Measurements from ENCODE around the gene E2F4. TPM values are rescaled to one million over a fixed set of nuclear protein-coding genes. Genes with fewer than 3 reads are reported as not detected.

Gene E2F4
- total and polyA plus RNA-seq, 2 of the 13 experiments (the other 11 are each of a cell fraction or from before 2014, with no cell fraction given) = 84.8 to 91.2 TPM

DNA sequence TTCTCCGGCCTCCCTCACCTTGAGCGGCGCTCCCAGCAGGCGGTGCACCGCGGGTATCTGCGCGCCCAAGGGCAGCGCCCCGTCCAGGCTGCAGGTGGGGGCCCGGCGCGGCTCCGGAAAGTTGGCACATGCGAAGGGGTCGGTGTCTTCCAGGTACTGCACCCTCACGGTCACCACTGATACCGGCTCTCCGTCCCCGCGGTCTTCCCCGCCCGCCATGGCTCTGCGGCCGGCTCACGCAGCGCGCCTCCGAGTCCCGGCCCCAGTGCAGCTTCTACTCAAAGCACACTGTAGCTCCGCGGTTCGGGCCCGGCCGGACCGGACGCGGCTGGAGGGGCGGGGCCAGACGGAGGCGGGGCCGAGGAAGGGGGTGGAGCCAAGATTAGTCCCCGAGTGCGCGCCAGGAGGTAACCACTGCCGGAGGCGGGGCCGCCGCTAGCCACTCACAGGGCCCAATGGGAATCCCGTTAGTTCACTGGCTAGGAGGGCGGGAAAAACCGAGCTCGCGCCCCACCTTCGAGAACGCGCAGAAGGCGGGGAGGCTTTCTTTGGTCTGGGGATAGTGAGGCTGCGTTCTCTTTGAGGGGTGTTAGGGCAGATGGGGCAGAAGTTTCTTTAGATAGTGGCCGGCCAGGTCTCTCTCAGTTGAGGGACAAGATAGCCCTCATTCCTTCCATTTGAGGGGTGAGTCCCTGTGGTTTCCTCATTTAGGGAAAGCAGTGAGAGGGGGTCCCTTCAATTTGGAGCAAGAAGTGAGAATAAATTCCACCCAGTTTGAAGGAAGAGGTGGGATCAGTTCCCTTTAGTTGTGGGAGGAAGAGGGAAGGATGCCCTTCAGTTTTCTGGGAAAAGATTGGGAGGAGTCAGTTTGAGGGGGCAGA, 55.5 kb downstream of the E2F4 start, which contains the start of gene FHOD1 (continued):
- TF ChIP-seq HOXD1 (CRISPR knock-in tag; IDR thresholded peaks at IDR 0.05) = peak; percentile 69; the same call in 1 of the 2 replicates
- no peak for TF ChIP-seq SAFB2 (CRISPR knock-in tag; IDR thresholded peaks at IDR 0.05; ENCODE audit: borderline replicate concordance, low read depth)
- TF ChIP-seq SMAD3 (CRISPR knock-in tag; IDR thresholded peaks at IDR 0.05) = no peak
- TF ChIP-seq SRSF4 (IDR thresholded peaks at IDR 0.05; ENCODE audit: low read depth, low read length, poor library complexity, severe bottlenecking) = no peak
- 0 out of 2 replicates have a peak, but pooled peaks have one; percentile 50 for TF ChIP-seq ZBTB3 (CRISPR knock-in tag; IDR thresholded peaks at IDR 0.05; ENCODE audit: borderline replicate concordance, low read depth)
- TF ChIP-seq, protein P1, sequence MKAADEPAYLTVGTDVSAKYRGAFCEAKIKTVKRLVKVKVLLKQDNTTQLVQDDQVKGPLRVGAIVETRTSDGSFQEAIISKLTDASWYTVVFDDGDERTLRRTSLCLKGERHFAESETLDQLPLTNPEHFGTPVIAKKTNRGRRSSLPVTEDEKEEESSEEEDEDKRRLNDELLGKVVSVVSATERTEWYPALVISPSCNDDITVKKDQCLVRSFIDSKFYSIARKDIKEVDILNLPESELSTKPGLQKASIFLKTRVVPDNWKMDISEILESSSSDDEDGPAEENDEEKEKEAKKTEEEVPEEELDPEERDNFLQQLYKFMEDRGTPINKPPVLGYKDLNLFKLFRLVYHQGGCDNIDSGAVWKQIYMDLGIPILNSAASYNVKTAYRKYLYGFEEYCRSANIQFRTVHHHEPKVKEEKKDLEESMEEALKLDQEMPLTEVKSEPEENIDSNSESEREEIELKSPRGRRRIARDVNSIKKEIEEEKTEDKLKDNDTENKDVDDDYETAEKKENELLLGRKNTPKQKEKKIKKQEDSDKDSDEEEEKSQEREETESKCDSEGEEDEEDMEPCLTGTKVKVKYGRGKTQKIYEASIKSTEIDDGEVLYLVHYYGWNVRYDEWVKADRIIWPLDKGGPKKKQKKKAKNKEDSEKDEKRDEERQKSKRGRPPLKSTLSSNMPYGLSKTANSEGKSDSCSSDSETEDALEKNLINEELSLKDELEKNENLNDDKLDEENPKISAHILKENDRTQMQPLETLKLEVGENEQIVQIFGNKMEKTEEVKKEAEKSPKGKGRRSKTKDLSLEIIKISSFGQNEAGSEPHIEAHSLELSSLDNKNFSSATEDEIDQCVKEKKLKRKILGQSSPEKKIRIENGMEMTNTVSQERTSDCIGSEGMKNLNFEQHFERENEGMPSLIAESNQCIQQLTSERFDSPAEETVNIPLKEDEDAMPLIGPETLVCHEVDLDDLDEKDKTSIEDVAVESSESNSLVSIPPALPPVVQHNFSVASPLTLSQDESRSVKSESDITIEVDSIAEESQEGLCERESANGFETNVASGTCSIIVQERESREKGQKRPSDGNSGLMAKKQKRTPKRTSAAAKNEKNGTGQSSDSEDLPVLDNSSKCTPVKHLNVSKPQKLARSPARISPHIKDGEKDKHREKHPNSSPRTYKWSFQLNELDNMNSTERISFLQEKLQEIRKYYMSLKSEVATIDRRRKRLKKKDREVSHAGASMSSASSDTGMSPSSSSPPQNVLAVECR (CRISPR knock-in tag; IDR thresholded peaks at IDR 0.05; ENCODE audit: borderline replicate concordance) = peak; percentile 69; the same call in 1 of the 2 replicates
- no peak for TF ChIP-seq NCOA5 (CRISPR knock-in tag; IDR thresholded peaks at IDR 0.05)
- TF ChIP-seq SP1 (IDR thresholded peaks at IDR 0.05) = no peak
- TF ChIP-seq SP1 (CRISPR knock-in tag; IDR thresholded peaks at IDR 0.05) = peak; percentile 90
- TF ChIP-seq, protein P2, sequence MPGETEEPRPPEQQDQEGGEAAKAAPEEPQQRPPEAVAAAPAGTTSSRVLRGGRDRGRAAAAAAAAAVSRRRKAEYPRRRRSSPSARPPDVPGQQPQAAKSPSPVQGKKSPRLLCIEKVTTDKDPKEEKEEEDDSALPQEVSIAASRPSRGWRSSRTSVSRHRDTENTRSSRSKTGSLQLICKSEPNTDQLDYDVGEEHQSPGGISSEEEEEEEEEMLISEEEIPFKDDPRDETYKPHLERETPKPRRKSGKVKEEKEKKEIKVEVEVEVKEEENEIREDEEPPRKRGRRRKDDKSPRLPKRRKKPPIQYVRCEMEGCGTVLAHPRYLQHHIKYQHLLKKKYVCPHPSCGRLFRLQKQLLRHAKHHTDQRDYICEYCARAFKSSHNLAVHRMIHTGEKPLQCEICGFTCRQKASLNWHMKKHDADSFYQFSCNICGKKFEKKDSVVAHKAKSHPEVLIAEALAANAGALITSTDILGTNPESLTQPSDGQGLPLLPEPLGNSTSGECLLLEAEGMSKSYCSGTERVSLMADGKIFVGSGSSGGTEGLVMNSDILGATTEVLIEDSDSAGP (CRISPR knock-in tag; IDR thresholded peaks at IDR 0.05; ENCODE audit: borderline replicate concordance) = peak; percentile 62; the same call in 1 of the 2 replicates
- TF ChIP-seq PBX3 (CRISPR knock-in tag; IDR thresholded peaks at IDR 0.05; ENCODE audit: borderline replicate concordance) = no peak
- no peak for TF ChIP-seq ZBTB7A (CRISPR knock-in tag; IDR thresholded peaks at IDR 0.05)
- 0 out of 2 replicates have a peak, but pooled peaks have one; percentile 41 for TF ChIP-seq SPEN (CRISPR knock-in tag; IDR thresholded peaks at IDR 0.05; ENCODE audit: low read depth)
- TF ChIP-seq, protein P3, sequence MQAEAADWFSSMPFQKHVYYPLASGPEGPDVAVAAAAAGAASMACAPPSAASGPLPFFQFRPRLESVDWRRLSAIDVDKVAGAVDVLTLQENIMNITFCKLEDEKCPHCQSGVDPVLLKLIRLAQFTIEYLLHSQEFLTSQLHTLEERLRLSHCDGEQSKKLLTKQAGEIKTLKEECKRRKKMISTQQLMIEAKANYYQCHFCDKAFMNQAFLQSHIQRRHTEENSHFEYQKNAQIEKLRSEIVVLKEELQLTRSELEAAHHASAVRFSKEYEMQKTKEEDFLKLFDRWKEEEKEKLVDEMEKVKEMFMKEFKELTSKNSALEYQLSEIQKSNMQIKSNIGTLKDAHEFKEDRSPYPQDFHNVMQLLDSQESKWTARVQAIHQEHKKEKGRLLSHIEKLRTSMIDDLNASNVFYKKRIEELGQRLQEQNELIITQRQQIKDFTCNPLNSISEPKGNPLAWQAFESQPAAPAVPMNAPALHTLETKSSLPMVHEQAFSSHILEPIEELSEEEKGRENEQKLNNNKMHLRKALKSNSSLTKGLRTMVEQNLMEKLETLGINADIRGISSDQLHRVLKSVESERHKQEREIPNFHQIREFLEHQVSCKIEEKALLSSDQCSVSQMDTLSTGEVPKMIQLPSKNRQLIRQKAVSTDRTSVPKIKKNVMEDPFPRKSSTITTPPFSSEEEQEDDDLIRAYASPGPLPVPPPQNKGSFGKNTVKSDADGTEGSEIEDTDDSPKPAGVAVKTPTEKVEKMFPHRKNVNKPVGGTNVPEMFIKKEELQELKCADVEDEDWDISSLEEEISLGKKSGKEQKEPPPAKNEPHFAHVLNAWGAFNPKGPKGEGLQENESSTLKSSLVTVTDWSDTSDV (CRISPR knock-in tag; IDR thresholded peaks at IDR 0.05) = peak; percentile 86; the same call in 1 of the 2 replicates
- peak; percentile 68; the same call in 1 of the 2 replicates for TF ChIP-seq POGK (CRISPR knock-in tag; conservative IDR thresholded peaks at IDR 0.05)
